Esophagus squamous epithelium (tissue), 5 donors: Measurements from ENCODE around the gene ADGRA3. TPM values are rescaled to one million over a fixed set of nuclear protein-coding genes. Genes with fewer than 3 reads are reported as not detected.

Experiments
- DNase-seq: peaks from one replicate; lab custom pipeline; 2025; lab: John Stamatoyannopoulos, UW
- H3K27ac ChIP-seq, 4 donors: fragments of 200-600 bp; sonication (generic); one replicate each; pipeline ENCODE4 v1.5.1; 2016 to 2019; ENCODE audit warnings: mild to moderate bottlenecking in 1 of 4
- H3K27me3 ChIP-seq, 4 donors: fragments of 200-600 bp; sonication (generic); 1 replicate in 3 of 4; 2 replicates in 1 of 4; pipeline versions ENCODE4 v1.5.1 to v1.6.0; 2017 to 2021; ENCODE audit warnings: antibody characterized with exemption in 1 of 4
- H3K36me3 ChIP-seq, 3 donors: fragments of 200-600 bp; sonication (generic); one replicate each; pipeline ENCODE4 v1.5.1; 2016 to 2019
- H3K4me1 ChIP-seq, 3 donors: fragments of 200-600 bp; sonication (generic); one replicate each; pipeline ENCODE4 v1.5.1; 2017 to 2019
- H3K4me3 ChIP-seq, 4 donors: fragments of 200-600 bp; sonication (generic); 1 replicate in 3 of 4; 2 replicates in 1 of 4; pipeline ENCODE4 v1.5.1; 2016 to 2019; ENCODE audit warnings: mild to moderate bottlenecking in 2 of 4, moderate library complexity in 1 of 4
- H3K9me3 ChIP-seq, 3 donors: fragments of 200-600 bp; sonication (generic); one replicate each; pipeline ENCODE4 v1.5.1; 2016 to 2019
- POLR2A ChIP-seq, 4 donors: fragments of 450-650 bp; IDR thresholded peaks; one replicate each; pipeline ENCODE4 v1.6.1; 2017; ENCODE audit warnings: antibody characterized with exemption in 4 of 4, mild to moderate bottlenecking in 4 of 4, moderate library complexity in 3 of 4
- WGBS, 2 donors: methylation state at CpG; one replicate each; pipeline ENCODE4 v1.1.5; 2018; 5-methylcytosine and 5-hydroxymethylcytosine counted together
- intact Hi-C: fragments of 100-400 bp; cut with DNase I; formaldehyde crosslinking; loops from one replicate; pipeline ENCODE4 v1.15.0; 2022
- total RNA-seq, 4 donors: library from RNA; depleted of rRNA; stranded (reverse); fragments of >200 nt; gene quantifications; one replicate each; pipeline ENCODE4 v1.1.0, GENCODE V29; 2016
- TF ChIP-seq, protein P1 (sequence below), 6 experiments: fragments of 450-650 bp in 4 of 6; fragments of 200-600 bp in 2 of 6; sonication (generic) in 2 of 6; IDR thresholded peaks; one replicate each; pipeline ENCODE4 v1.5.1; 2016 to 2019; ENCODE audit warnings: antibody characterized with exemption in 6 of 6, mild to moderate bottlenecking in 4 of 6, moderate library complexity in 4 of 6
- donor health status: DM: yes; HTN: yes; CAD: no.

ADGRA3 gene
- total RNA-seq, 4 donors from 2014 or later: 5.4 to 20.4 (median 12.9) TPM

DNA sequence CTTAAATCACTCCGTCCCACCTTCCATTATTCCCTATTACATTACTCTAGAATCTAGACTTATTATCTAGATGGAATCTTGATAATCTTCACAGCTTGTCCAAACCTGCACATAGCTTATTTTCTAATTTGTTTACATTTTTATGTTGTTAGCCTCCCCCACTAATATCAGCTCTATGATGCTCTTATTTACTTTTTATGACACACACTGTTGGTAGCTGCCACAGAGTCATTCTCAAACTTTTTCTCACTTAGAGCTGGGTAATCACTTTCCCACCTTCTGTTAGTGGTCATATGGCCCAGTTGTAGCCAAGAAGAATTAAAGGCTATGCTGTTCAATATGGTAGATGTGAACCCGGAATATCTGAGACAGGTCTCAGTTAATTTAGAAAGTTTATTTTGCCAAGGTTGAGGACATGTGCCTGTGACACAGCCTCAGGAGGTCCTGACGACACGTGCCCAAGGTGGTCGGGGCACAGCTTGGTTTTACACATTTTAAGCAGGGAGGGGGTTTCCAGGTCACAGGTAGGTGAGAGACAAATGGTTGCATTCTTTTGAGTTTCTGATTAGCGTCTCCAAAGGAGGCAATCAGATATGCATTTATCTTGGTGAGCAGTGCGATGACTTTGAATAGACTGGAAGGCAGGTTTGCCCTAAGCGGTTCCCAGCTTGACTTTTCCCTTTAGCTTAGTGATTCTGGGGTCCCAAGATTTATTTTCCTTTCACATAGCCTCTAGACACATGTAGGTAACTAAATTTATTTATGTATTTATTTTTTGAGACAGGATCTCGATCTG lies 7.0 kb upstream of the ADGRA3 start:
- no peak for DNase-seq
- Histone ChIP-seq H3K9me3 (no peaks in the 10 kb centered on the region), H3K36me3 (no peaks in the 10 kb centered on the region), H3K4me1 (no peaks in the 10 kb centered on the region), H3K27me3 (no peaks in the 10 kb centered on the region), H3K4me3 (no peak overlapping the region), H3K27ac (no peak overlapping the region)
- TF ChIP-seq POLR2A (IDR thresholded peaks at IDR 0.05): no peak
- TF ChIP-seq, protein P1, sequence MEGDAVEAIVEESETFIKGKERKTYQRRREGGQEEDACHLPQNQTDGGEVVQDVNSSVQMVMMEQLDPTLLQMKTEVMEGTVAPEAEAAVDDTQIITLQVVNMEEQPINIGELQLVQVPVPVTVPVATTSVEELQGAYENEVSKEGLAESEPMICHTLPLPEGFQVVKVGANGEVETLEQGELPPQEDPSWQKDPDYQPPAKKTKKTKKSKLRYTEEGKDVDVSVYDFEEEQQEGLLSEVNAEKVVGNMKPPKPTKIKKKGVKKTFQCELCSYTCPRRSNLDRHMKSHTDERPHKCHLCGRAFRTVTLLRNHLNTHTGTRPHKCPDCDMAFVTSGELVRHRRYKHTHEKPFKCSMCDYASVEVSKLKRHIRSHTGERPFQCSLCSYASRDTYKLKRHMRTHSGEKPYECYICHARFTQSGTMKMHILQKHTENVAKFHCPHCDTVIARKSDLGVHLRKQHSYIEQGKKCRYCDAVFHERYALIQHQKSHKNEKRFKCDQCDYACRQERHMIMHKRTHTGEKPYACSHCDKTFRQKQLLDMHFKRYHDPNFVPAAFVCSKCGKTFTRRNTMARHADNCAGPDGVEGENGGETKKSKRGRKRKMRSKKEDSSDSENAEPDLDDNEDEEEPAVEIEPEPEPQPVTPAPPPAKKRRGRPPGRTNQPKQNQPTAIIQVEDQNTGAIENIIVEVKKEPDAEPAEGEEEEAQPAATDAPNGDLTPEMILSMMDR (IDR thresholded peaks at IDR 0.05): no peak
- WGBS, 2 donors: 77 to 90% methylated on average over 9 of the region's 9 CpGs
- intact Hi-C loops: no loop called here

- 50 to 52% methylated on average over 2 of the region's 2 CpGs for WGBS, 2 donors
- no peak for DNase-seq
- Histone ChIP-seq H3K4me1 (no peaks in the 10 kb centered on the region), H3K36me3 (no peaks in the 10 kb centered on the region), H3K9me3 (no peaks in the 10 kb centered on the region), H3K27me3 (no peaks in the 10 kb centered on the region), H3K27ac (no peak overlapping the region), H3K4me3 (no peak overlapping the region)
- intact Hi-C loops: no loop called here
- TF ChIP-seq POLR2A (IDR thresholded peaks at IDR 0.05): no peak
- TF ChIP-seq, protein P1 (IDR thresholded peaks at IDR 0.05): no peak
Measured at GRCh38 chr4:22522206-22522605, 6.3 kb upstream of the ADGRA3 start.

- peaks cover 0 to 4% (median 0%) of the 10 kb centered on the region in 4 donors for H3K27me3 ChIP-seq
- no peak overlapping the region for H3K27ac ChIP-seq
- H3K36me3 ChIP-seq: no peaks in the 10 kb centered on the region
- H3K4me1 ChIP-seq: peaks cover 0 to 7% (median 0%) of the 10 kb centered on the region in 3 donors
- no peaks in the 10 kb centered on the region for H3K9me3 ChIP-seq
- no peak for TF ChIP-seq POLR2A (IDR thresholded peaks at IDR 0.05)
- TF ChIP-seq, protein P1 (IDR thresholded peaks at IDR 0.05): no peak
- no peak overlapping the region for H3K4me3 ChIP-seq
- intact Hi-C loops: no loop called here
- DNase-seq: no peak
Measured at GRCh38 chr4:22521240-22521639, 5.4 kb upstream of the ADGRA3 start.

DNA sequence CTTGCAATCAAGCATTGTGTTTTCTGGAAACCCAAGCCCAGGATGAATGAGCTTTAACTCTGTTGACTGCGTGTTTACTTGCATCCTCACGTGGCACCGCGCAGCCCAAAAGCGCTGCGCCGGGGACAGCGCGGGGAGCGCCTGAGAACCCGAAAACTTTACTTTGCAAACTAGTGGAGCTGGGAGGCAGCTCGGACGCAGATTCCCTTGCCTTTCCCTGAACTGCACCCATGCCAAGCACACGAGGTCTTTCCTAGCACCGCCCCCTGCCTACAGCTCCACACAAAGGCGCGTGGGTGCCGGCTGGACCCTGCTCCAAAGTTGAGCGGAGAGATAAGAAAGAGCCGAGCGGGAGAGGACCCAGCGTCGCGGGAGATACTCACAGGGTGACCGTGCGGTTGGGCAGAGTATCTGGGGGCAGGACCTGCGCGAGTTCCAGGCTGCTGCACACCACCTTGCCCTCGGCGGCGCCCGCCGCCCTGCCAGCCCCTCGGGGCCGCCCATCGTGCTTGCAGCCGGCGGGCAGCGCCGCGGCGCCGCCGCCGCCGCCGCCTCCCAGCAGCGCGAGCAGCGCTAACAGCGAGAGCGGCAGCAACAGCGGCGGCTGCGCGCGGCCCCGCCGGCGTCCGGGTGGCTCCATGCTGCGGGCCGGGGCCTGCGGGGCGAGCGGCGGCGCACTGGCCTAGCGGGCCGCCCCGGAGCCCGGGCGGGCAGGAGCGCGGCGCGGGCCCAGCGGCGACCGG lies 550 bp downstream of the ADGRA3 start:
- TF ChIP-seq POLR2A (IDR thresholded peaks at IDR 0.05): no peak
- TF ChIP-seq, protein P1 (IDR thresholded peaks at IDR 0.05): peak in 2 of 6 experiments; percentile 5 to 13
- 0% methylated on average over 5 to 7 of the region's 80 CpGs for WGBS, 2 donors
- intact Hi-C loops: no loop called here

DNA sequence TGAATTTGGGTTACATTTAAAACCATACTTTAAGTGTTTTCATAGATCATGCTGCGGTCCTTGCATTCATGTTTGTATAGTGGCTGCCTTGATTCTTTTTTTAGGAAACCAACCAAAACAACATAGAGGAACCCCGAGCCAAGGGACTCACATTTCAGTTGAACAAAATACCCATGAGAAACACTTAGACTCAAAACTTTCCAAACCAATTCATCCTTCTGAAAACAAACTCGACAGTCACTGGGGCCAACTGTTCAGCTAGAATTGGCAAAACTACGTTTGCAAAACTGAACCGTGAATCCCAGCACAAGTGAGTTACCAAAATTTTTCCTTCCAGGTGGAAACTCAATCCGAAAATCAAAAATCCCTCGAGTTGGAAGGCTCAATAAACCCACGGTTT lies 1.4 kb downstream of the ADGRA3 start:
- intact Hi-C loops: no loop called here
- 4 to 10% methylated on average over 8 of the region's 8 CpGs for WGBS, 2 donors
- H3K27ac ChIP-seq: peak overlapping the region in 1 of 4 donors; percentile 35
- TF ChIP-seq, protein P1 (IDR thresholded peaks at IDR 0.05): no peak
- no peak for TF ChIP-seq POLR2A (IDR thresholded peaks at IDR 0.05)
- DNase-seq: no peak
- peaks cover 0 to 24% (median 0%) of the 10 kb centered on the region in 3 donors for H3K4me1 ChIP-seq
- H3K27me3 ChIP-seq: peaks cover 0 to 7% (median 0%) of the 10 kb centered on the region in 4 donors
- H3K36me3 ChIP-seq: no peaks in the 10 kb centered on the region
- no peaks in the 10 kb centered on the region for H3K9me3 ChIP-seq
- peak overlapping the region; percentile 55 to 76 (median 60) for H3K4me3 ChIP-seq

More for the DNA sequence above, 550 bp downstream of the ADGRA3 start:
- Histone ChIP-seq H3K9me3 (no peaks in the 10 kb centered on the region), H3K27ac (peak overlapping the region; percentile 69 to 85 (median 78)), H3K4me3 (peak overlapping the region; percentile 55 to 76 (median 60)), H3K4me1 (peaks cover 0 to 24% (median 0%) of the 10 kb centered on the region in 3 donors), H3K36me3 (no peaks in the 10 kb centered on the region), H3K27me3 (peaks cover 0 to 7% (median 0%) of the 10 kb centered on the region in 4 donors)
- DNase-seq: no peak
